GM19455 (cell line): Measurements from ENCODE around the gene USP38.
A peak's percentile ranks its signal among the peaks of the same experiment; 100 is the strongest.
"Not testable (repeated sequence)": the region's sequence is repeated elsewhere in the genome, so short reads cannot be mapped to it uniquely, and the experiment has no call there.

ENCODE experiments used
- ATAC-seq: cut with Tn5 transposase; IDR thresholded peaks from one replicate; pipeline ENCODE4 v1.9.1; 2021; ENCODE audit not compliant: unreplicated experiment

USP38 gene

GRCh38 chr4:143184503-143185252 lies at the start of gene USP38:
Gene USP38, plus strand, starts transcription at chr4:143184917. Its CDS starts 534 bp downstream, at chr4:143185451.
- peak; percentile 67 for ATAC-seq

GRCh38 chr4:143135358-143135757 lies 49.4 kb upstream of the USP38 start:
- no peak for ATAC-seq

GRCh38 chr4:143140696-143141095 lies 44.0 kb upstream of the USP38 start:
- no peak for ATAC-seq

GRCh38 chr4:143148521-143148920 lies 36.2 kb upstream of the USP38 start:
- no peak for ATAC-seq

GRCh38 chr4:143156853-143157252 lies 27.9 kb upstream of the USP38 start:
- no peak for ATAC-seq

- ATAC-seq, result no peak
These were observed 21.1 kb upstream of the USP38 start for GRCh38 chr4:143163614-143164013.

- not testable (repeated sequence) for ATAC-seq
These were observed 18.0 kb upstream of the USP38 start for GRCh38 chr4:143166722-143167121.

GRCh38 chr4:143178923-143179322 lies 5.8 kb upstream of the USP38 start:
- ATAC-seq, result no peak

- no peak for ATAC-seq
These were observed 1.1 kb upstream of the USP38 start for GRCh38 chr4:143183513-143184216.

- ATAC-seq, result peak; percentile 34
These were observed 557 bp upstream of the USP38 start for GRCh38 chr4:143184217-143184502.

GRCh38 chr4:143185253-143186107 lies 763 bp downstream of the USP38 start:
- ATAC-seq, result peak; percentile 24

GRCh38 chr4:143186212-143186611 lies 1.5 kb downstream of the USP38 start:
- ATAC-seq, result no peak

GRCh38 chr4:143186649-143187048 lies 1.9 kb downstream of the USP38 start:
- ATAC-seq, result no peak

- ATAC-seq, result no peak
These were observed 3.7 kb downstream of the USP38 start for GRCh38 chr4:143188136-143189088.

GRCh38 chr4:143189528-143189927 lies 4.8 kb downstream of the USP38 start:
- ATAC-seq, result no peak

GRCh38 chr4:143195581-143195980 lies 10.9 kb downstream of the USP38 start:
- no peak for ATAC-seq

- no peak for ATAC-seq
These were observed 11.6 kb downstream of the USP38 start for GRCh38 chr4:143196323-143196722.

- ATAC-seq, result no peak
These were observed 14.8 kb downstream of the USP38 start for GRCh38 chr4:143199503-143199902.

- no peak for ATAC-seq
These were observed 18.1 kb downstream of the USP38 start for GRCh38 chr4:143202824-143203223.

- no peak for ATAC-seq
These were observed 18.9 kb downstream of the USP38 start for GRCh38 chr4:143203577-143203976.

GRCh38 chr4:143207555-143207954 lies 22.8 kb downstream of the USP38 start:
- no peak for ATAC-seq
